Immature natural killer cell (primary cell): Measurements from ENCODE around the gene DGCR6L. TPM values are rescaled to one million over a fixed set of nuclear protein-coding genes. Genes with fewer than 3 reads are reported as not detected.
A peak's percentile ranks its signal among the peaks of the same experiment; 100 is the strongest.
"Not testable (repeated sequence)": the region's sequence is repeated elsewhere in the genome, so short reads cannot be mapped to it uniquely, and the experiment has no call there.

Experiments used
- DNase-seq, 3 donors: peaks; one replicate each; pipeline ENCODE4 v3.0.0; 2022; ENCODE audit warnings: mixed read lengths in 1 of 3
- H3K27ac Mint-ChIP-seq, 6 donors: one replicate each; pipeline ENCODE4 v1.8.0; 2020; ENCODE audit warnings: mixed read lengths in 6 of 6, mild to moderate bottlenecking in 5 of 6, inconsistent platforms in 4 of 6, moderate library complexity in 3 of 6
- H3K27me3 Mint-ChIP-seq, 3 donors: one replicate each; pipeline ENCODE4 v1.8.0; 2020 to 2021; ENCODE audit warnings: low read depth in 3 of 3, mild to moderate bottlenecking in 3 of 3, mixed read lengths in 3 of 3, moderate library complexity in 3 of 3, inconsistent platforms in 1 of 3
- H3K36me3 Mint-ChIP-seq, 3 donors: one replicate each; pipeline ENCODE4 v1.8.0; 2020; ENCODE audit warnings: mixed read lengths in 3 of 3, inconsistent platforms in 2 of 3, mild to moderate bottlenecking in 2 of 3
- H3K4me1 Mint-ChIP-seq, 2 donors: one replicate each; pipeline ENCODE4 v1.8.0; 2020; ENCODE audit warnings: inconsistent platforms in 2 of 2, mild to moderate bottlenecking in 2 of 2, mixed read lengths in 2 of 2, moderate library complexity in 1 of 2
- H3K4me3 Mint-ChIP-seq, 5 donors: one replicate each; pipeline ENCODE4 v1.8.0; 2020; ENCODE audit warnings: mild to moderate bottlenecking in 5 of 5, mixed read lengths in 5 of 5, inconsistent platforms in 3 of 5, moderate library complexity in 3 of 5
- H3K9me3 Mint-ChIP-seq, 6 donors: one replicate each; pipeline ENCODE4 v1.8.0; 2020; ENCODE audit warnings: mild to moderate bottlenecking in 6 of 6, mixed read lengths in 6 of 6, inconsistent platforms in 4 of 6, moderate library complexity in 3 of 6
- polyA plus RNA-seq, 3 donors: library from polyadenylated mRNA; unstranded; fragments of 300-500 nt; fragmentation: Illumina TruSeq; gene quantifications; one replicate each; pipeline ENCODE4 v1.2.3, GENCODE V29; 2021

Gene DGCR6L
- polyA plus RNA-seq, 3 donors from 2014 or later, result 143 to 160 (median 147) TPM

- H3K4me1 Mint-ChIP-seq, H3K27ac Mint-ChIP-seq, H3K36me3 Mint-ChIP-seq, DNase-seq, H3K9me3 Mint-ChIP-seq, H3K27me3 Mint-ChIP-seq: not testable (repeated sequence)
- H3K4me3 Mint-ChIP-seq, result peak overlapping the region; percentile 63 to 83 (median 81)
These were observed 53.8 kb downstream of the DGCR6L start for GRCh38 chr22:20265772-20266666.

- H3K4me3 Mint-ChIP-seq, result no peak overlapping the region
- peaks cover 4 to 6% of the 10 kb centered on the region in 2 donors for H3K4me1 Mint-ChIP-seq
- H3K9me3 Mint-ChIP-seq, result no peaks in the 10 kb centered on the region
- peaks cover 0 to 3% (median 0%) of the 10 kb centered on the region in 3 donors for H3K27me3 Mint-ChIP-seq
- H3K36me3 Mint-ChIP-seq, result no peaks in the 10 kb centered on the region
- H3K27ac Mint-ChIP-seq, result no peak overlapping the region
- DNase-seq, result no peak
These were observed 55.0 kb downstream of the DGCR6L start for GRCh38 chr22:20264614-20265452.

Other genes starting within 250 kb of the DGCR6L start
- gene DGCR8, start 239.8 kb downstream of the DGCR6L start, polyA plus RNA-seq, result 1 to 10 TPM in 2 of 3 donors, under 1 TPM in 1; 0.83 to 5.4 (median 1.4) TPM
- 100 to 1,000 TPM in 1 of 3 donors, 10 to 100 TPM in 2; 90.4 to 111 (median 92.4) TPM for gene RANBP1, start 204.0 kb downstream of the DGCR6L start, polyA plus RNA-seq
- gene TRMT2A, start 202.8 kb downstream of the DGCR6L start, polyA plus RNA-seq, result 10 to 100 TPM; 22.7 to 33.7 (median 27.6) TPM
- gene ZDHHC8, start 188.3 kb downstream of the DGCR6L start, polyA plus RNA-seq, result 1 to 10 TPM in 1 of 3 donors, under 1 TPM in 2; 0.54 to 3.7 (median 0.79) TPM
- gene CCDC188, start 169.0 kb downstream of the DGCR6L start, polyA plus RNA-seq, result under 1 TPM in 1 of 3 donors, not detected in 2; 0.66 TPM
- 1 to 10 TPM; 1.1 to 3.9 (median 2.2) TPM for gene RTN4R, start 51.7 kb downstream of the DGCR6L start, polyA plus RNA-seq
- gene ZNF74, start 74.1 kb upstream of the DGCR6L start, polyA plus RNA-seq, result 10 to 100 TPM in 1 of 3 donors, 1 to 10 TPM in 2; 2.0 to 16.8 (median 6.7) TPM
- under 1 TPM in 1 of 3 donors, not detected in 2; 0.48 TPM for gene SCARF2, start 117.8 kb upstream of the DGCR6L start, polyA plus RNA-seq
- gene KLHL22, start 175.7 kb upstream of the DGCR6L start, polyA plus RNA-seq, result 10 to 100 TPM; 12.8 to 26.3 (median 26.1) TPM
- 10 to 100 TPM; 12.1 to 91.3 (median 23.0) TPM for gene MED15, start 187.6 kb upstream of the DGCR6L start, polyA plus RNA-seq